ENCODE data around the gene DNAAF2. TPM values are rescaled to one million over a fixed set of nuclear protein-coding genes. Genes with fewer than 3 reads are reported as not detected.
A peak's percentile ranks its signal among the peaks of the same experiment; 100 is the strongest.
"Not testable (repeated sequence)": the region's sequence is repeated elsewhere in the genome, so short reads cannot be mapped to it uniquely, and the experiment has no call there.

Gene DNAAF2
- total and polyA plus RNA-seq, 2 donors = 7.3 to 9.0 TPM

DNA sequence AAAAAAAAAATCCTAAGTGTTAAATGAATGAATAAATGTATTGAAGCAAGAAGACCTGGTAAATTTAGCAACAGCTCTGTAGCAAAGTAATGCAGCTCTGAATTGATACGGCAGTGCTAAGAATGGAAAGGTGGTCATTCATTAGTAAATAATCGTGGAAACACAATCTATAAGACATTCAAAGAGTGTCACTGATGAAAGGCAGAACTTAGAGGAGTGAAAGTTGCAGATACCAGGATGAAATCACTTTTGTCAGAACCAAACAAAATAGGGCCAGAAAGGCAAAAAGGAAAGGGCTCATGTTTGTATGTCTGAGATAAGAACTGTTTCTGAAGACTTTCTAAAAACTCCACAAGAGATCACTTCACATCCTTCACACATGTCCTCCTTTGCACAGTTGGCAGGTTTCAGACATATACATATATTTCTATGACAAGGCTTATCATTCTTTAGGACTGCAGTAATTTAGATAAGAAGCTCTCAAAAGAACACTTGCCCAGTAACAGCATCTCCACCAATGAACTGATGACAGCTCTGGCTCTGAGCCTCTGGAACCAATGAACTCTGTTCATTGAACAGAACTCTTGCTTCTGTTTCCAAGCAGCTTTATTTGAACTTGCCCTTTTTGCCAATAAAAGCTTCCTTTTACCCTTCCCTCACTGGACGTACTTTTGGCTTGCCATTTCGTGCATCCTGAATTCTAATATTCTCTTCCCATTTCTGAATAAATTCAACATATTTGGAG lies 40.5 kb downstream of the DNAAF2 start:
- H3K27me3 ChIP-seq (ENCODE audit: control insufficient read depth in 2 of 2, insufficient read depth in 1 of 2, low read length in 1 of 2) = no peaks in the 10 kb centered on the region
- no peaks in the 10 kb centered on the region for H3K36me3 ChIP-seq (ENCODE audit: control insufficient read depth in 2 of 2, insufficient read depth in 2 of 2, low read length in 1 of 2)
- 62% methylated on average over 4 of the region's 4 CpGs for WGBS
- peak in 3 of 9 donors; percentile 24 to 62 (median 43) for DNase-seq (ENCODE audit: low read depth in 6 of 9, low spot score in 9 of 9)
- no peaks in the 10 kb centered on the region for H3K9me3 ChIP-seq (ENCODE audit: control insufficient read depth in 2 of 2, insufficient read depth in 1 of 2, low read length in 1 of 2)
- peak overlapping the region; percentile 42 to 61 for H3K27ac ChIP-seq (ENCODE audit: low read depth in 1 of 2, low read length in 1 of 2)
- no peak overlapping the region for H3K4me3 ChIP-seq (ENCODE audit: low read length in 2 of 2)
- H3K4me1 ChIP-seq (ENCODE audit: control insufficient read depth in 2 of 2, insufficient read depth in 2 of 2, low read length in 2 of 2) = peaks cover 0 to 14% of the 10 kb centered on the region in 2 donors

GRCh38 chr14:49593016-49593415 lies 42.0 kb downstream of the DNAAF2 start:
- 98% methylated on average over 3 of the region's 3 CpGs for WGBS
- Histone ChIP-seq H3K4me1 (ENCODE audit: control insufficient read depth in 2 of 2, insufficient read depth in 2 of 2, low read length in 2 of 2) (peaks cover 0 to 14% of the 10 kb centered on the region in 2 donors), H3K4me3 (ENCODE audit: low read length in 2 of 2) (no peak overlapping the region), H3K36me3 (ENCODE audit: control insufficient read depth in 2 of 2, insufficient read depth in 2 of 2, low read length in 1 of 2) (no peaks in the 10 kb centered on the region), H3K9me3 (ENCODE audit: control insufficient read depth in 2 of 2, insufficient read depth in 1 of 2, low read length in 1 of 2) (no peaks in the 10 kb centered on the region), H3K27me3 (ENCODE audit: control insufficient read depth in 2 of 2, insufficient read depth in 1 of 2, low read length in 1 of 2) (no peaks in the 10 kb centered on the region), H3K27ac (ENCODE audit: low read depth in 1 of 2, low read length in 1 of 2) (no peak overlapping the region)
- DNase-seq (ENCODE audit: low read depth in 6 of 9, low spot score in 9 of 9) = no peak

DNA sequence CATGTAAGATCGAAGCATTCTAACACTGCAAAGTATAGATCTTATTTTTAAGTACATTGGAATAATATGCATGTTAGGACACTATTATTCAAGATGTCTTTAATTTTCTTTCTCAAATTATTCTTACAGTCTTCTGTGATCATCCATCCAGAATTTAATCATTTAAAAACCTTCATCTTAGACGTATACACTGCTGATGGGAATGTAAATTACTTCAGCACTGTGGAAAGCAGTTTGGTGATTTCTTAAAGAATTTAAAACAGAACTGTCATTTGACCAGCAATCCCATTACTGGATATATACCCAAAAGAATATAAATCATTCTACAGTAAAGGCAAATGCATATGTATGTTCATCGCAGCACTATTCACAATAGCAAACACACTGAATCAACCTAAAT lies 45.7 kb downstream of the DNAAF2 start:
- no peak for DNase-seq (ENCODE audit: low read depth in 6 of 9, low spot score in 9 of 9)
- H3K4me3 ChIP-seq (ENCODE audit: low read length in 2 of 2) = no peak overlapping the region
- H3K27ac ChIP-seq (ENCODE audit: low read depth in 1 of 2, low read length in 1 of 2) = no peak overlapping the region
- peaks cover 0 to 2% of the 10 kb centered on the region in 2 donors for H3K36me3 ChIP-seq (ENCODE audit: control insufficient read depth in 2 of 2, insufficient read depth in 2 of 2, low read length in 1 of 2)
- no peaks in the 10 kb centered on the region for H3K27me3 ChIP-seq (ENCODE audit: control insufficient read depth in 2 of 2, insufficient read depth in 1 of 2, low read length in 1 of 2)
- 98% methylated on average over 3 of the region's 3 CpGs for WGBS
- no peaks in the 10 kb centered on the region for H3K9me3 ChIP-seq (ENCODE audit: control insufficient read depth in 2 of 2, insufficient read depth in 1 of 2, low read length in 1 of 2)
- H3K4me1 ChIP-seq (ENCODE audit: control insufficient read depth in 2 of 2, insufficient read depth in 2 of 2, low read length in 2 of 2) = peaks cover 2 to 6% of the 10 kb centered on the region in 2 donors

DNA sequence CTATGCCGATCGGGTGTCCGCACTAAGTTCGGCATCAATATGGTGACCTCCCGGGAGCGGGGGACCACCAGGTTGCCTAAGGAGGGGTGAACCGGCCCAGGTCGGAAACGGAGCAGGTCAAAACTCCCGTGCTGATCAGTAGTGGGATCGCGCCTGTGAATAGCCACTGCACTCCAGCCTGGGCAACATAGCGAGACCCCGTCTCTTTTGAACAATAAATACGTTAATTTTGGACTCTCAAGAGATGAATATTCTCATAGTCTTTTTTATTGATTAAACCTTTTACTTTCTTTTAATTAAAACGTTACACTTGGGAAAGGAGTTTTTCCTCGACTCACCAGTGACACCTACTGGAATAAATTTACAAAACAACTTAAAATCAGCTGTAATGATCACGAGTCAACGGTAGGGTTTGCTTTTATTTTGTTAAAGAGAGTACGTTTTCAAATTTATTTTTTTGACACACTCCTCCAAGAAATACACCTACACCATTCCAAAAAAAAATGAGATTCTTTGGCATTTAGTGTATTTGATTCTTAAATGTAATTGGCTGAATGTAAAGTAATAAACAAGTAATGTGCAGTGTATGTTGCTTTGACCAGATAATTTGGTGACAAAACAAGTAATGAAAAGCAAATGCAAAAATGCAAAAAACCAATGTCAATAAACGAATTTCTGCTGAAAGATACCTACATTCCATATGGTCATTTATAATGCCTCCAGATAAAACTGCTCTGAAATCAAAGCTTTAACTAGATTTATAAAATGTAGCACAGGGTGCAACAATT lies 48.2 kb downstream of the DNAAF2 start:
- WGBS = 6% methylated on average over 11 of the region's 21 CpGs
- no peaks in the 10 kb centered on the region for H3K27me3 ChIP-seq (ENCODE audit: control insufficient read depth in 2 of 2, insufficient read depth in 1 of 2, low read length in 1 of 2)
- peak overlapping the region; percentile 90 to 95 for H3K4me3 ChIP-seq (ENCODE audit: low read length in 2 of 2)
- peaks cover 11 to 16% of the 10 kb centered on the region in 2 donors for H3K4me1 ChIP-seq (ENCODE audit: control insufficient read depth in 2 of 2, insufficient read depth in 2 of 2, low read length in 2 of 2)
- H3K36me3 ChIP-seq (ENCODE audit: control insufficient read depth in 2 of 2, insufficient read depth in 2 of 2, low read length in 1 of 2) = peaks cover 13 to 26% of the 10 kb centered on the region in 2 donors
- peak overlapping the region; percentile 85 to 98 for H3K27ac ChIP-seq (ENCODE audit: low read depth in 1 of 2, low read length in 1 of 2)
- no peaks in the 10 kb centered on the region for H3K9me3 ChIP-seq (ENCODE audit: control insufficient read depth in 2 of 2, insufficient read depth in 1 of 2, low read length in 1 of 2)
- peak; percentile 37 to 90 (median 74) for DNase-seq (ENCODE audit: low read depth in 6 of 9, low spot score in 9 of 9)

DNA sequence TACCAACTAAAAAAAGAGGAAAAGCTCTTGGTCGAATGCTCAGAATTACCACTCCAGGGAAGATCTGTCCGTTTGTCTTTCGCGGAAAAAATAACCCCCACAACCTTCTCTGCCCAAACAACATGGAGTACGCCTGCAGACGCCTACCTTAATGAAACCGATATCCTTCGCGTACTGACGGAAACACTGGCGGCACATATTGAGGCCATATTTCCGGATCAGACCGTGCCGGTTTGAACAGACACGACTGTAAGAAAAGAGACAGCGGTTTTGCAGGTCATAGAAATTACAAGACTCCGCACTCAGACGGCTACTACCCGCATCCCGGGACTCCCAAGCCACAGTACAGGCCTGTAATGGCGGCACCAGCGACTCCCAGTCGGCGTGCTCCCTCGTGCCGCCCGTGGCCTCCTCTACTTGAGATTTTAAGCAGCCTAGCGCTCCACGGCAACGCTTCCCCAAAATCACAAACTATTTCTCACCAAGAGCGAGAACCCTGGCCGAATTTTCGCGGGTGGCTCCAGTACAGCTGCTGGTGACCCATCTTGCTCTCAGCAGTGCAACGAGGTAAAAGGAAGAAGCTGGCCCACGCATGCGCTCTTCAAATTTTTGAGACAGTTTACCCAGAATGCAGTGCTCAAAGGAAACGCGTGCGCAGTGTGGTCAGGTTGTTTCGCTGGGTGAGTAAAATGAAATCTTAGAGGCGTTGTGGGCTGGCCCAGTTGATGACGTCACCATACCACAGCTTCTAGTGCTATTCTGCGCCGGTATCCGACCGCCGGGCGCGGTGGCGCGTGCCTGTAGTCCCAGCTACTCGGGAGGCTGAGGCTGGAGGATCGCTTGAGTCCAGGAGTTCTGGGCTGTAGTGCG lies 49.0 kb downstream of the DNAAF2 start, which contains the start of gene RPS29:
Gene RPS29 (minus strand): TSS at position 578 of the 870 bp plus-strand sequence. CDS start 34 bp downstream, at position 544.
- Histone ChIP-seq H3K27ac (ENCODE audit: low read depth in 1 of 2, low read length in 1 of 2) (peak within 1 kb of the TSS; percentile 97 to 98), H3K9me3 (ENCODE audit: control insufficient read depth in 2 of 2, insufficient read depth in 1 of 2, low read length in 1 of 2) (no peaks in the 10 kb centered on the region), H3K4me3 (ENCODE audit: low read length in 2 of 2) (peak within 1 kb of the TSS; percentile 90 to 95), H3K36me3 (ENCODE audit: control insufficient read depth in 2 of 2, insufficient read depth in 2 of 2, low read length in 1 of 2) (peaks cover 13 to 26% of the 10 kb centered on the region in 2 donors), H3K27me3 (ENCODE audit: control insufficient read depth in 2 of 2, insufficient read depth in 1 of 2, low read length in 1 of 2) (no peaks in the 10 kb centered on the region), H3K4me1 (ENCODE audit: control insufficient read depth in 2 of 2, insufficient read depth in 2 of 2, low read length in 2 of 2) (peaks cover 11 to 16% of the 10 kb centered on the region in 2 donors)
- peak; percentile 97 to 100 (median 100) for DNase-seq (ENCODE audit: low read depth in 6 of 9, low spot score in 9 of 9)
- under 1% methylated on average over 54 of the region's 55 CpGs for WGBS

- peak in 2 of 9 donors; percentile 19 to 47 for DNase-seq (ENCODE audit: low read depth in 6 of 9, low spot score in 9 of 9)
- 22% methylated on average over 32 of the region's 32 CpGs for WGBS
- H3K9me3 ChIP-seq (ENCODE audit: control insufficient read depth in 2 of 2, insufficient read depth in 1 of 2, low read length in 1 of 2); H3K27me3 ChIP-seq (ENCODE audit: control insufficient read depth in 2 of 2, insufficient read depth in 1 of 2, low read length in 1 of 2): not testable (repeated sequence)
- H3K4me1 ChIP-seq (ENCODE audit: control insufficient read depth in 2 of 2, insufficient read depth in 2 of 2, low read length in 2 of 2) = peaks cover 11 to 16% of the 10 kb centered on the region in 2 donors
- H3K27ac ChIP-seq (ENCODE audit: low read depth in 1 of 2, low read length in 1 of 2) = peak overlapping the region in 1 of 2 donors; percentile 98
- peak overlapping the region; percentile 90 to 95 for H3K4me3 ChIP-seq (ENCODE audit: low read length in 2 of 2)
- peaks cover 13 to 26% of the 10 kb centered on the region in 2 donors for H3K36me3 ChIP-seq (ENCODE audit: control insufficient read depth in 2 of 2, insufficient read depth in 2 of 2, low read length in 1 of 2)
These were observed 49.9 kb downstream of the DNAAF2 start for GRCh38 chr14:49584981-49585640.

GRCh38 chr14:49584058-49584457 lies 51.0 kb downstream of the DNAAF2 start:
- Histone ChIP-seq H3K27ac (ENCODE audit: low read depth in 1 of 2, low read length in 1 of 2) (no peak overlapping the region), H3K9me3 (ENCODE audit: control insufficient read depth in 2 of 2, insufficient read depth in 1 of 2, low read length in 1 of 2) (no peaks in the 10 kb centered on the region), H3K36me3 (ENCODE audit: control insufficient read depth in 2 of 2, insufficient read depth in 2 of 2, low read length in 1 of 2) (peaks cover 13 to 26% of the 10 kb centered on the region in 2 donors), H3K4me3 (ENCODE audit: low read length in 2 of 2) (peak overlapping the region in 1 of 2 donors; percentile 11), H3K4me1 (ENCODE audit: control insufficient read depth in 2 of 2, insufficient read depth in 2 of 2, low read length in 2 of 2) (peaks cover 11 to 16% of the 10 kb centered on the region in 2 donors), H3K27me3 (ENCODE audit: control insufficient read depth in 2 of 2, insufficient read depth in 1 of 2, low read length in 1 of 2) (no peaks in the 10 kb centered on the region)
- no peak for DNase-seq (ENCODE audit: low read depth in 6 of 9, low spot score in 9 of 9)
- 95% methylated on average over 11 of the region's 11 CpGs for WGBS

DNA sequence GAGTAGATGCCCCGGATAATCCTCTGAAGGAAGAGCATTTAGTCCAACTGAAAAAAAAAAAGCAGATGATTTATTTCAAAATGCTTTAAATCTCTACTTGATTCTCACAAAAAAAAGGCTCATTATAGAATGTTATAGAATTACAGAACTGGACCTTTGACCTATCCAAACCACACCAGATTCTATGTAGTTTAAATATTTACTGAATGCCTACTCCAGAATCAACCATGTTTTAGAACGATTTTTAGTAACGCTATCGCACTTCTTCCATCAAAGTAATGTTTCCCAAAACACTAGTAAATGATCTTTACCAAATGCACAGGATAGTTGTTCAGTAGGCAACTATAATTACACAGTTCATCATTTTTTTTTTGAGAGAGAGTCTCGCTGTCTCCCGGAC lies 51.4 kb downstream of the DNAAF2 start:
- peaks cover 13 to 26% of the 10 kb centered on the region in 2 donors for H3K36me3 ChIP-seq (ENCODE audit: control insufficient read depth in 2 of 2, insufficient read depth in 2 of 2, low read length in 1 of 2)
- WGBS = 96% methylated on average over 6 of the region's 6 CpGs
- no peak overlapping the region for H3K27ac ChIP-seq (ENCODE audit: low read depth in 1 of 2, low read length in 1 of 2)
- peaks cover 11 to 16% of the 10 kb centered on the region in 2 donors for H3K4me1 ChIP-seq (ENCODE audit: control insufficient read depth in 2 of 2, insufficient read depth in 2 of 2, low read length in 2 of 2)
- DNase-seq (ENCODE audit: low read depth in 6 of 9, low spot score in 9 of 9) = no peak
- H3K27me3 ChIP-seq (ENCODE audit: control insufficient read depth in 2 of 2, insufficient read depth in 1 of 2, low read length in 1 of 2) = no peaks in the 10 kb centered on the region
- no peak overlapping the region for H3K4me3 ChIP-seq (ENCODE audit: low read length in 2 of 2)
- no peaks in the 10 kb centered on the region for H3K9me3 ChIP-seq (ENCODE audit: control insufficient read depth in 2 of 2, insufficient read depth in 1 of 2, low read length in 1 of 2)
